Loucy (cell line): ENCODE data around the gene MAD1L1.
"Not testable (repeated sequence)": the region's sequence is repeated elsewhere in the genome, so short reads cannot be mapped to it uniquely, and the experiment has no call there.

Source experiments
- EZH2phosphoT487 ChIP-seq: fragments of 200-600 bp; IDR thresholded peaks from 2 replicates; pipeline ENCODE4 v1.6.1; 2018; ENCODE audit warnings: antibody characterized with exemption, mild to moderate bottlenecking, moderate library complexity, borderline replicate concordance
- TF ChIP-seq, protein P1 (sequence below): fragments of 200-600 bp; sonication (generic); conservative IDR thresholded peaks from 2 replicates; pipeline ENCODE4 v1.5.1; 2014; ENCODE audit warnings: mild to moderate bottlenecking, antibody characterized with exemption, low read length

DNA sequence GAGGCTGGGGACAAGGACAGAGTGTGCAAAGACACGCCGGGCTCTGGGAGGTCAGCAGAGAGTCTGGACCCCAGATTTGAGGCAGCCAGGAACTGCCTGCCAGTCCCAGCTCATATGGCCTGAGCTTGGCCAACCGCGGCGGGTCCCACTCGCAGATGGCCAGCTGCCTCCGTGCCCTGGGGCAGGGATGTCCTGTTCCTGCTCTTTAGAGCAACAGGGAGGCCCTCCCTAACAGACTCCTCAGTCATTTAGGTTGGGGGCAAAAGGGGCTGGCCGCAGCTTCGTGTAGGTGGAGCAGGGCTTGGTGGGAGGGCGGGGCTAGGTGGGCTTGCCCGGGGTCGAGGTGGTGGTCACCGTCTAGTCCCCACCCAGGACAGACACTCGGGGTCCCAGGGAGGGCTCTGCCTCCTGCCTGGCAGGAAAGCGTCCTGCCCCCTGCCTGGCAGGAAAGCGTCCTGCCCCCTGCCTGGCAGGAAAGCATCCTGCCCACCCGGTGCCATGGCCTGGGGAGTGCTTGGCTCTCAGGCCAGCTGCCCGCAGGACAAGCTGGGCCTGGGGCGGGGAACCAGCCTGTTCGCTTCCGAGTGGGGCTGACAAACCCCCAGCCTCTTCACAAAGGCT is 393.7 kb downstream of the MAD1L1 start:
- TF ChIP-seq, protein P1, sequence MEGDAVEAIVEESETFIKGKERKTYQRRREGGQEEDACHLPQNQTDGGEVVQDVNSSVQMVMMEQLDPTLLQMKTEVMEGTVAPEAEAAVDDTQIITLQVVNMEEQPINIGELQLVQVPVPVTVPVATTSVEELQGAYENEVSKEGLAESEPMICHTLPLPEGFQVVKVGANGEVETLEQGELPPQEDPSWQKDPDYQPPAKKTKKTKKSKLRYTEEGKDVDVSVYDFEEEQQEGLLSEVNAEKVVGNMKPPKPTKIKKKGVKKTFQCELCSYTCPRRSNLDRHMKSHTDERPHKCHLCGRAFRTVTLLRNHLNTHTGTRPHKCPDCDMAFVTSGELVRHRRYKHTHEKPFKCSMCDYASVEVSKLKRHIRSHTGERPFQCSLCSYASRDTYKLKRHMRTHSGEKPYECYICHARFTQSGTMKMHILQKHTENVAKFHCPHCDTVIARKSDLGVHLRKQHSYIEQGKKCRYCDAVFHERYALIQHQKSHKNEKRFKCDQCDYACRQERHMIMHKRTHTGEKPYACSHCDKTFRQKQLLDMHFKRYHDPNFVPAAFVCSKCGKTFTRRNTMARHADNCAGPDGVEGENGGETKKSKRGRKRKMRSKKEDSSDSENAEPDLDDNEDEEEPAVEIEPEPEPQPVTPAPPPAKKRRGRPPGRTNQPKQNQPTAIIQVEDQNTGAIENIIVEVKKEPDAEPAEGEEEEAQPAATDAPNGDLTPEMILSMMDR: not testable (repeated sequence)
- not testable (repeated sequence) for TF ChIP-seq EZH2phosphoT487
